Measurements from ENCODE around the gene COLEC12. TPM values are rescaled to one million over a fixed set of nuclear protein-coding genes. Genes with fewer than 3 reads are reported as not detected.

The COLEC12 gene
- polyA plus RNA-seq, 1 donor (not counting 4 experiments of a cell fraction or from before 2014, with no cell fraction given) = not detected

GRCh38 chr18:478681-479080, 21.8 kb downstream of the COLEC12 start:
- FAIRE-seq = no peak
- H4K20me1 ChIP-seq (ENCODE audit: control insufficient read depth, extremely low read depth, insufficient read depth, low read length) = no peaks in the 10 kb centered on the region

DNA sequence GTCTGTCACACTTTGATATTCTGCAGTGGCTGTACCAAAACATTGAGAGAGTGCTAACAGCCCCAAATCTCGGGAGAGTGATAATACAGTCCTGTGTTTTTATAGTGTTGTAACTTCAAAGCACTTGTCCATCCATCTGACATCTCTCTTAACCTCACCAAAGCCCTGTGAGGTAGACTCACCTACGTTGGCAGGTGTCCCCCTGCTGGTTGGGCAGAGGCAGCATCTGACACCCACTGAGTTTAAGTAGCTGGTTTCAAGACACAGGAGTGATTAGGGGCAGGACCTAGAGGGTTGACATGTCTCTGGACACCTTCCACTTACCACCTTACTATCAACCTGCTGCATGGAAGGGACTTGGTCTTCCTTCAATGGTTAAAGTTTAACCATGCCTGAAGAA, 22.9 kb downstream of the COLEC12 start:
- dilution Hi-C loops (cut with MboI; ENCODE audit: extremely low pct_ligation_motif_present, low sequenced_read_pairs) = no loop called here
- Histone ChIP-seq H3K27ac (ENCODE audit: control insufficient read depth, insufficient read depth, low read length) (no peak overlapping the region), H3K9me3 (ENCODE audit: control insufficient read depth, low read depth, low read length) (no peaks in the 10 kb centered on the region), H3K27me3 (ENCODE audit: control insufficient read depth, extremely low read depth, insufficient read depth, low read length) (peaks cover 4% of the 10 kb centered on the region), H3K4me3 (ENCODE audit: control insufficient read depth in 2 of 3, extremely low read depth in 1 of 3, insufficient read depth in 2 of 3, low read depth in 1 of 3, low read length in 3 of 3) (no peak overlapping the region), H3K36me3 (ENCODE audit: control insufficient read depth in 2 of 2, extremely low read depth in 1 of 2, insufficient read depth in 2 of 2, low read length in 2 of 2) (no peaks in the 10 kb centered on the region), H4K20me1 (ENCODE audit: control insufficient read depth, extremely low read depth, insufficient read depth, low read length) (no peaks in the 10 kb centered on the region), H3K4me2 (ENCODE audit: control insufficient read depth, extremely low read depth, insufficient read depth, low read depth, low read length) (no peak overlapping the region), H3K4me1 (ENCODE audit: control insufficient read depth, extremely low read depth, insufficient read depth, low read length) (no peaks in the 10 kb centered on the region), H3K9me1 (ENCODE audit: control insufficient read depth, extremely low read depth, insufficient read depth, low read length) (no peaks in the 10 kb centered on the region), H3K9ac (ENCODE audit: control insufficient read depth, extremely low read depth, insufficient read depth, low read length) (no peak overlapping the region), H2AFZ (ENCODE audit: control insufficient read depth, low read length) (no peak overlapping the region), H3K79me2 (ENCODE audit: control insufficient read depth, insufficient read depth, low read length) (no peaks in the 10 kb centered on the region)
- DNase-seq (ENCODE audit: low read depth, low spot score) (peak; percentile 21), FAIRE-seq (no peak)
- TF ChIP-seq EZH2 (IDR thresholded peaks at IDR 0.05; ENCODE audit: low read length) = no peak
- peak; percentile 74 to 83 (median 83) for TF ChIP-seq CTCF (optimal IDR thresholded peaks at IDR 0.05 in 1 of 3, IDR thresholded peaks at IDR 0.05 in 1 of 3, conservative IDR thresholded peaks at IDR 0.05 in 1 of 3; ENCODE audit: extremely low read depth in 1 of 3, insufficient read depth in 2 of 3, low read length in 3 of 3)

More at GRCh38 chr18:478681-479080, 21.8 kb downstream of the COLEC12 start:
- dilution Hi-C loops (cut with MboI; ENCODE audit: extremely low pct_ligation_motif_present, low sequenced_read_pairs) = no loop called here
- Histone ChIP-seq H3K79me2 (ENCODE audit: control insufficient read depth, insufficient read depth, low read length) (no peaks in the 10 kb centered on the region), H3K36me3 (ENCODE audit: control insufficient read depth in 2 of 2, extremely low read depth in 1 of 2, insufficient read depth in 2 of 2, low read length in 2 of 2) (no peaks in the 10 kb centered on the region), H3K27ac (ENCODE audit: control insufficient read depth, insufficient read depth, low read length) (no peak overlapping the region), H3K9me3 (ENCODE audit: control insufficient read depth, low read depth, low read length) (no peaks in the 10 kb centered on the region), H3K9me1 (ENCODE audit: control insufficient read depth, extremely low read depth, insufficient read depth, low read length) (no peaks in the 10 kb centered on the region), H3K4me2 (ENCODE audit: control insufficient read depth, extremely low read depth, insufficient read depth, low read depth, low read length) (no peak overlapping the region), H3K9ac (ENCODE audit: control insufficient read depth, extremely low read depth, insufficient read depth, low read length) (no peak overlapping the region), H3K27me3 (ENCODE audit: control insufficient read depth, extremely low read depth, insufficient read depth, low read length) (peaks cover 4% of the 10 kb centered on the region), H3K4me1 (ENCODE audit: control insufficient read depth, extremely low read depth, insufficient read depth, low read length) (no peaks in the 10 kb centered on the region), H2AFZ (ENCODE audit: control insufficient read depth, low read length) (no peak overlapping the region), H3K4me3 (ENCODE audit: control insufficient read depth in 2 of 3, extremely low read depth in 1 of 3, insufficient read depth in 2 of 3, low read depth in 1 of 3, low read length in 3 of 3) (no peak overlapping the region)
- DNase-seq (ENCODE audit: low read depth, low spot score) = no peak
- TF ChIP-seq CTCF (optimal IDR thresholded peaks at IDR 0.05 in 1 of 3, IDR thresholded peaks at IDR 0.05 in 1 of 3, conservative IDR thresholded peaks at IDR 0.05 in 1 of 3; ENCODE audit: extremely low read depth in 1 of 3, insufficient read depth in 2 of 3, low read length in 3 of 3) (no peak), EZH2 (IDR thresholded peaks at IDR 0.05; ENCODE audit: low read length) (no peak)

Measured in keratinocyte (primary cell).